Neural cell (in vitro differentiated cells): ENCODE measurements around the gene OR14A16.

Experiments
- CTCF ChIP-seq: fragments of 450-650 bp; IDR thresholded peaks from 2 replicates; pipeline ENCODE4 v1.5.1; 2014; ENCODE audit warnings: antibody characterized with exemption, mild to moderate bottlenecking, moderate library complexity; ENCODE audit not compliant: poor library complexity, severe bottlenecking
- EP300 ChIP-seq: fragments of 450-650 bp; conservative IDR thresholded peaks from 2 replicates; pipeline ENCODE4 v1.6.1; 2014; ENCODE audit warnings: antibody characterized with exemption, mild to moderate bottlenecking, moderate library complexity; ENCODE audit not compliant: poor library complexity, severe bottlenecking
- EZH2 ChIP-seq: fragments of 200-600, 300-800 bp; shearing (Covaris generic), sonication (generic); IDR thresholded peaks from 2 replicates; pipeline ENCODE4 v1.6.1; 2014; ENCODE audit warnings: antibody characterized with exemption, low read length, borderline replicate concordance, mild to moderate bottlenecking; ENCODE audit not compliant: insufficient read depth, poor library complexity, severe bottlenecking
- POLR2AphosphoS5 ChIP-seq: IDR thresholded peaks from 2 replicates; pipeline ENCODE4 v1.6.1; 2012
- RAD21 ChIP-seq: fragments of 450-650 bp; conservative IDR thresholded peaks from 2 replicates; pipeline ENCODE4 v1.6.1; 2014; ENCODE audit warnings: antibody characterized with exemption, mild to moderate bottlenecking, moderate library complexity
- SMC3 ChIP-seq: fragments of 450-650 bp; conservative IDR thresholded peaks from 2 replicates; pipeline ENCODE4 v1.6.1; 2014; ENCODE audit warnings: antibody characterized with exemption, mild to moderate bottlenecking, moderate library complexity; ENCODE audit not compliant: poor library complexity
- TF ChIP-seq, protein P1 (sequence below): IDR thresholded peaks from 2 replicates; pipeline ENCODE4 v1.6.1; 2012; ENCODE audit warnings: borderline replicate concordance

GRCh38 chr1:247797518-247797917 is 26.4 kb downstream of the OR14A16 start:
- no peak for TF ChIP-seq CTCF
- TF ChIP-seq POLR2AphosphoS5 = no peak
- TF ChIP-seq EZH2 = no peak
- no peak for TF ChIP-seq RAD21
- no peak for TF ChIP-seq SMC3
- no peak for TF ChIP-seq EP300
- TF ChIP-seq, protein P1, sequence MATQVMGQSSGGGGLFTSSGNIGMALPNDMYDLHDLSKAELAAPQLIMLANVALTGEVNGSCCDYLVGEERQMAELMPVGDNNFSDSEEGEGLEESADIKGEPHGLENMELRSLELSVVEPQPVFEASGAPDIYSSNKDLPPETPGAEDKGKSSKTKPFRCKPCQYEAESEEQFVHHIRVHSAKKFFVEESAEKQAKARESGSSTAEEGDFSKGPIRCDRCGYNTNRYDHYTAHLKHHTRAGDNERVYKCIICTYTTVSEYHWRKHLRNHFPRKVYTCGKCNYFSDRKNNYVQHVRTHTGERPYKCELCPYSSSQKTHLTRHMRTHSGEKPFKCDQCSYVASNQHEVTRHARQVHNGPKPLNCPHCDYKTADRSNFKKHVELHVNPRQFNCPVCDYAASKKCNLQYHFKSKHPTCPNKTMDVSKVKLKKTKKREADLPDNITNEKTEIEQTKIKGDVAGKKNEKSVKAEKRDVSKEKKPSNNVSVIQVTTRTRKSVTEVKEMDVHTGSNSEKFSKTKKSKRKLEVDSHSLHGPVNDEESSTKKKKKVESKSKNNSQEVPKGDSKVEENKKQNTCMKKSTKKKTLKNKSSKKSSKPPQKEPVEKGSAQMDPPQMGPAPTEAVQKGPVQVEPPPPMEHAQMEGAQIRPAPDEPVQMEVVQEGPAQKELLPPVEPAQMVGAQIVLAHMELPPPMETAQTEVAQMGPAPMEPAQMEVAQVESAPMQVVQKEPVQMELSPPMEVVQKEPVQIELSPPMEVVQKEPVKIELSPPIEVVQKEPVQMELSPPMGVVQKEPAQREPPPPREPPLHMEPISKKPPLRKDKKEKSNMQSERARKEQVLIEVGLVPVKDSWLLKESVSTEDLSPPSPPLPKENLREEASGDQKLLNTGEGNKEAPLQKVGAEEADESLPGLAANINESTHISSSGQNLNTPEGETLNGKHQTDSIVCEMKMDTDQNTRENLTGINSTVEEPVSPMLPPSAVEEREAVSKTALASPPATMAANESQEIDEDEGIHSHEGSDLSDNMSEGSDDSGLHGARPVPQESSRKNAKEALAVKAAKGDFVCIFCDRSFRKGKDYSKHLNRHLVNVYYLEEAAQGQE = no peak
